Left colon (tissue), 2 donors: Measurements from ENCODE around the gene TRIM28. TPM values are rescaled to one million over a fixed set of nuclear protein-coding genes. Genes with fewer than 3 reads are reported as not detected.
"Not testable (repeated sequence)": the region's sequence is repeated elsewhere in the genome, so short reads cannot be mapped to it uniquely, and the experiment has no call there.

Source experiments
- ATAC-seq: fragments of 200-7000 bp; cut with Tn5 transposase; one replicate; pipeline ENCODE4 v1.9.1; 2020; ENCODE audit warnings: mild to moderate bottlenecking, moderate library complexity
- DNase-seq, 2 donors: peaks; one replicate each; pipeline ENCODE4 v3.0.0-alpha.2; 2020
- intact Hi-C, 2 donors: fragments of 100-400 bp; cut with DNase I in 1 of 2; cut with micrococcal nuclease in 1 of 2; formaldehyde crosslinking; loops; one replicate each; pipeline versions ENCODE4 v1.11.2 to v1.14.0; 2022; cut with DNase I, micrococcal nuclease
- total RNA-seq, 2 donors: library from RNA; stranded (reverse); fragmentation: NEBNext Ultra II Directional; extraction: Animal tissue kit (Norgen Biotek cat#: 25700); gene quantifications; one replicate each; pipeline ENCODE4 v1.2.1, GENCODE V29; 2021
- donor health status: DM: no; HTN: no; CAD: no.
- donor health status: DM: yes; HTN: yes; CAD: no.

TRIM28 gene
- total RNA-seq, 2 donors from 2014 or later = 171 to 184 TPM

- ATAC-seq = no peak
- intact Hi-C loops = no loop called here
- DNase-seq = no peak
Measured at GRCh38 chr19:58516964-58517833, 26.7 kb upstream of the TRIM28 start.

GRCh38 chr19:58518256-58519086 is 25.4 kb upstream of the TRIM28 start:
- peak; percentile 25 to 52 for DNase-seq

GRCh38 chr19:58519087-58519354 is 24.8 kb upstream of the TRIM28 start:
- peak; percentile 55 for ATAC-seq
- DNase-seq = peak; percentile 70 to 72
- intact Hi-C loops = no loop called here

More at GRCh38 chr19:58518256-58519086, 25.4 kb upstream of the TRIM28 start:
- ATAC-seq = no peak
- intact Hi-C loops = no loop called here

GRCh38 chr19:58519355-58520256 is 24.3 kb upstream of the TRIM28 start, which contains the start of gene ZBTB45:
Gene ZBTB45 (minus strand): TSS chr19:58519810. CDS start chr19:58517673, 2,137 bp downstream.
- DNase-seq (peak; percentile 93 to 96), ATAC-seq (peak; percentile 82)
- intact Hi-C loops = no loop called here

- ATAC-seq (no peak), DNase-seq (no peak)
- intact Hi-C loops = no loop called here
Measured at GRCh38 chr19:58520257-58520599, 23.6 kb upstream of the TRIM28 start.

GRCh38 chr19:58521651-58522050 is 22.2 kb upstream of the TRIM28 start:
- ATAC-seq (no peak), DNase-seq (no peak)
- intact Hi-C loops = no loop called here

- ATAC-seq (no peak), DNase-seq (no peak)
- intact Hi-C loops = no loop called here
Measured at GRCh38 chr19:58522709-58523108, 21.2 kb upstream of the TRIM28 start.

- DNase-seq (no peak), ATAC-seq (no peak)
- intact Hi-C loops = no loop called here
Measured at GRCh38 chr19:58529405-58529804, 14.5 kb upstream of the TRIM28 start.

GRCh38 chr19:58531034-58531840 is 12.6 kb upstream of the TRIM28 start:
- ATAC-seq = peak; percentile 32
- DNase-seq = no peak
- intact Hi-C loops = no loop called here

- intact Hi-C loops = no loop called here
- ATAC-seq (no peak), DNase-seq (no peak)
Measured at GRCh38 chr19:58535857-58536256, 8.0 kb upstream of the TRIM28 start.

GRCh38 chr19:58536852-58537798 is 6.7 kb upstream of the TRIM28 start:
- DNase-seq (no peak), ATAC-seq (no peak)
- intact Hi-C loops = no loop called here

- intact Hi-C loops = no loop called here
- DNase-seq (no peak), ATAC-seq (peak; percentile 81)
Measured at GRCh38 chr19:58538257-58539168, 5.4 kb upstream of the TRIM28 start.

- intact Hi-C loops, DNase-seq, ATAC-seq: not testable (repeated sequence)
Measured at GRCh38 chr19:58539169-58539559, 4.7 kb upstream of the TRIM28 start.

- intact Hi-C loops, DNase-seq, ATAC-seq: not testable (repeated sequence)
Measured at GRCh38 chr19:58542641-58543372, 1.1 kb upstream of the TRIM28 start.

- ATAC-seq = peak; percentile 32
- peak in 1 of 2 donors; percentile 53 for DNase-seq
- intact Hi-C loops = no loop called here
Measured at GRCh38 chr19:58544591-58545285, 874 bp downstream of the TRIM28 start.
